ENCODE data around the gene KIFAP3.

GRCh38 chr1:169949139-169949538 lies 125.4 kb downstream of the KIFAP3 start:
- no peak for TF ChIP-seq EP300 (IDR thresholded peaks at IDR 0.05; ENCODE audit: borderline replicate concordance in 1 of 2, low read depth in 2 of 2, low read length in 2 of 2)
- no peak for TF ChIP-seq BCL11A (IDR thresholded peaks at IDR 0.05; ENCODE audit: low read depth in 2 of 2, low read length in 2 of 2)
- no peak for TF ChIP-seq EZH2 (IDR thresholded peaks at IDR 0.05; ENCODE audit: low read depth, low read length, severe bottlenecking)
- TF ChIP-seq CTCF (IDR thresholded peaks at IDR 0.05; ENCODE audit: control extremely low read depth in 1 of 3, insufficient read depth in 1 of 3, low read depth in 1 of 3, low read length in 3 of 3): no peak
- no peak for TF ChIP-seq POLR2A (IDR thresholded peaks at IDR 0.05; ENCODE audit: control extremely low read depth in 1 of 2, low read depth in 2 of 2, low read length in 2 of 2)
- TF ChIP-seq SIN3A (conservative IDR thresholded peaks at IDR 0.05 in 1 of 2, IDR thresholded peaks at IDR 0.05 in 1 of 2; ENCODE audit: low read depth in 1 of 2, low read length in 2 of 2): no peak
- TF ChIP-seq TAF7 (optimal IDR thresholded peaks at IDR 0.05; ENCODE audit: borderline replicate concordance, low read depth, low read length): no peak
- TF ChIP-seq CBX8 (IDR thresholded peaks at IDR 0.05; ENCODE audit: borderline replicate concordance, low read depth, low read length): no peak

Data from H1 (cell line).